Mesenchymal stem cell (in vitro differentiated cells and primary cell): Measurements from ENCODE around the gene METTL2B.

Source experiments
- DNase-seq: peaks from one replicate; pipeline ENCODE4 v3.0.0-alpha.2; 2013
- H2AFZ ChIP-seq: one replicate; pipeline ENCODE4 v1.6.1; 2013; ENCODE audit warnings: low read depth, mild to moderate bottlenecking, control low read depth, inconsistent platforms, low read length, moderate library complexity
- H2AK5ac ChIP-seq: 2 replicates; pipeline ENCODE4 v1.6.1; 2013; ENCODE audit warnings: low read length, moderate library complexity, mild to moderate bottlenecking, inconsistent platforms; ENCODE audit not compliant: severe bottlenecking
- H2BK120ac ChIP-seq: one replicate; pipeline ENCODE4 v1.6.1; 2013; ENCODE audit warnings: low read depth, mild to moderate bottlenecking, inconsistent platforms, low read length, moderate library complexity
- H2BK12ac ChIP-seq, 2 experiments: one replicate each; pipeline ENCODE4 v1.6.1; 2013; ENCODE audit warnings: inconsistent platforms in 2 of 2, low read length in 2 of 2, mild to moderate bottlenecking in 2 of 2, moderate library complexity in 2 of 2, control low read depth in 1 of 2
- H2BK15ac ChIP-seq: one replicate; pipeline ENCODE4 v1.6.1; 2013; ENCODE audit warnings: mild to moderate bottlenecking, low read depth, inconsistent platforms; ENCODE audit not compliant: poor library complexity, severe bottlenecking
- H2BK5ac ChIP-seq: 2 replicates; pipeline ENCODE4 v1.6.1; 2013; ENCODE audit warnings: low read depth, mild to moderate bottlenecking, low read length, control low read depth, inconsistent platforms; ENCODE audit not compliant: poor library complexity, severe bottlenecking
- H3K14ac ChIP-seq, 2 experiments: one replicate each; pipeline ENCODE4 v1.6.1; 2013; ENCODE audit warnings: inconsistent platforms in 2 of 2, low read length in 2 of 2, control low read depth in 1 of 2, mild to moderate bottlenecking in 1 of 2, moderate library complexity in 1 of 2
- H3K18ac ChIP-seq, 2 experiments: one replicate each; pipeline ENCODE4 v1.6.1; 2013; ENCODE audit warnings: inconsistent platforms in 2 of 2, low read length in 2 of 2, control low read depth in 1 of 2, low read depth in 1 of 2, mild to moderate bottlenecking in 1 of 2
- H3K23ac ChIP-seq, 2 experiments: one replicate each; pipeline ENCODE4 v1.6.1; 2013; ENCODE audit warnings: inconsistent platforms in 2 of 2, low read length in 2 of 2, mild to moderate bottlenecking in 2 of 2, moderate library complexity in 2 of 2, control low read depth in 1 of 2
- H3K27ac ChIP-seq: 2 replicates; pipeline ENCODE4 v1.5.1; 2013; ENCODE audit warnings: mild to moderate bottlenecking, moderate library complexity, low read length, control low read depth, inconsistent platforms; ENCODE audit not compliant: poor library complexity, severe bottlenecking
- H3K27me3 ChIP-seq, 2 experiments: 2 replicates each; pipeline versions ENCODE4 v1.6.1 to v1.7.0; 2013; ENCODE audit warnings: low read length in 2 of 2, mild to moderate bottlenecking in 2 of 2, moderate library complexity in 2 of 2, control low read depth in 1 of 2, inconsistent platforms in 1 of 2; ENCODE audit not compliant: control insufficient read depth in 1 of 2, insufficient read depth in 1 of 2
- H3K36me3 ChIP-seq, 2 experiments: 2 replicates each; pipeline versions ENCODE4 v1.6.1 to v1.7.0; 2013; ENCODE audit warnings: low read length in 2 of 2, control low read depth in 1 of 2, inconsistent platforms in 1 of 2, low read depth in 1 of 2, mild to moderate bottlenecking in 1 of 2; ENCODE audit not compliant: insufficient read depth in 2 of 2, control insufficient read depth in 1 of 2
- H3K4ac ChIP-seq, 2 experiments: one replicate each; pipeline ENCODE4 v1.6.1; 2013; ENCODE audit warnings: inconsistent platforms in 2 of 2, low read length in 2 of 2, mild to moderate bottlenecking in 2 of 2, moderate library complexity in 2 of 2, control low read depth in 1 of 2, low read depth in 1 of 2
- H3K4me1 ChIP-seq: 2 replicates; pipeline ENCODE4 v1.6.1; 2013; ENCODE audit warnings: low read depth, low read length, control low read depth; ENCODE audit not compliant: control insufficient read depth, insufficient read depth
- H3K4me2 ChIP-seq: 2 replicates; pipeline ENCODE4 v1.6.1; 2013; ENCODE audit warnings: low read length, mild to moderate bottlenecking, inconsistent platforms; ENCODE audit not compliant: poor library complexity, severe bottlenecking
- H3K4me3 ChIP-seq, 2 experiments: 2 replicates each; pipeline versions ENCODE4 v1.5.1 to v1.7.0; 2013; ENCODE audit warnings: low read length in 2 of 2, mild to moderate bottlenecking in 2 of 2, control low read depth in 1 of 2, low read depth in 1 of 2; ENCODE audit not compliant: insufficient read depth in 1 of 2
- H3K79me1 ChIP-seq: replicated peaks from 2 replicates; pipeline ENCODE4 v1.6.1; 2013; ENCODE audit warnings: mild to moderate bottlenecking, control low read depth, low read length, inconsistent platforms; ENCODE audit not compliant: poor library complexity, severe bottlenecking
- H3K9ac ChIP-seq: 2 replicates; pipeline ENCODE4 v1.7.0; 2013; ENCODE audit warnings: mild to moderate bottlenecking, low read length, moderate library complexity
- H3K9me3 ChIP-seq: 2 replicates; pipeline ENCODE4 v1.7.0; 2013; ENCODE audit warnings: mild to moderate bottlenecking, low read length; ENCODE audit not compliant: control insufficient read depth
- H4K8ac ChIP-seq: one replicate; pipeline ENCODE4 v1.6.1; 2013; ENCODE audit warnings: inconsistent platforms, mild to moderate bottlenecking, low read length, moderate library complexity
- H4K91ac ChIP-seq: one replicate; pipeline ENCODE4 v1.6.1; 2013; ENCODE audit warnings: mild to moderate bottlenecking, low read length, inconsistent platforms
- WGBS: methylation state at CpG from one replicate; pipeline ENCODE4 v1.1.7; 2013; ENCODE audit warnings: mixed read lengths; 5-methylcytosine and 5-hydroxymethylcytosine counted together

Gene METTL2B

GRCh38 chr7:128437426-128438332 is 38.9 kb upstream of the METTL2B start:
- 95% methylated on average over 7 of the region's 8 CpGs for WGBS
- Histone ChIP-seq H3K4me2 (no peak overlapping the region), H3K4me3 (no peak overlapping the region), H3K9ac (no peak overlapping the region), H2BK15ac (no peak overlapping the region), H3K79me1 (no peaks in the 10 kb centered on the region), H3K23ac (no peak overlapping the region), H3K27me3 (no peaks in the 10 kb centered on the region), H2AFZ (no peak overlapping the region), H3K4me1 (no peaks in the 10 kb centered on the region), H2BK12ac (no peak overlapping the region), H4K91ac (no peak overlapping the region), H2BK120ac (no peak overlapping the region), H3K36me3 (no peaks in the 10 kb centered on the region), H2AK5ac (no peak overlapping the region), H3K18ac (no peak overlapping the region), H3K9me3 (no peaks in the 10 kb centered on the region), H3K27ac (no peak overlapping the region), H4K8ac (no peak overlapping the region), H3K4ac (no peak overlapping the region), H2BK5ac (no peak overlapping the region), H3K14ac (no peak overlapping the region)
- DNase-seq = no peak

GRCh38 chr7:128442356-128442755 is 34.2 kb upstream of the METTL2B start:
- Histone ChIP-seq H2BK12ac (no peak overlapping the region), H4K91ac (no peak overlapping the region), H3K14ac (no peak overlapping the region), H3K4me2 (no peak overlapping the region), H3K4ac (no peak overlapping the region), H2BK5ac (no peak overlapping the region), H2BK15ac (no peak overlapping the region), H2AFZ (no peak overlapping the region), H3K79me1 (no peaks in the 10 kb centered on the region), H3K27me3 (no peaks in the 10 kb centered on the region), H2BK120ac (no peak overlapping the region), H3K9ac (no peak overlapping the region), H3K4me3 (no peak overlapping the region), H4K8ac (no peak overlapping the region), H3K9me3 (no peaks in the 10 kb centered on the region), H3K18ac (no peak overlapping the region), H3K27ac (no peak overlapping the region), H2AK5ac (no peak overlapping the region), H3K4me1 (no peaks in the 10 kb centered on the region), H3K36me3 (no peaks in the 10 kb centered on the region), H3K23ac (no peak overlapping the region)
- no peak for DNase-seq
- WGBS = 100% methylated on average over 2 of the region's 3 CpGs

- WGBS = 89% methylated on average over 7 of the region's 7 CpGs
- Histone ChIP-seq H2BK120ac (no peak overlapping the region), H3K9me3 (no peaks in the 10 kb centered on the region), H2AK5ac (no peak overlapping the region), H3K27ac (no peak overlapping the region), H3K4ac (no peak overlapping the region), H3K4me2 (no peak overlapping the region), H2BK12ac (no peak overlapping the region), H3K9ac (no peak overlapping the region), H3K27me3 (no peaks in the 10 kb centered on the region), H3K14ac (no peak overlapping the region), H2BK15ac (no peak overlapping the region), H2BK5ac (no peak overlapping the region), H3K4me3 (no peak overlapping the region), H3K36me3 (no peaks in the 10 kb centered on the region), H3K18ac (no peak overlapping the region), H2AFZ (no peak overlapping the region), H4K91ac (no peak overlapping the region), H3K4me1 (no peaks in the 10 kb centered on the region), H4K8ac (no peak overlapping the region), H3K79me1 (no peaks in the 10 kb centered on the region), H3K23ac (no peak overlapping the region)
- DNase-seq = no peak
Measured at GRCh38 chr7:128443831-128444600, 32.5 kb upstream of the METTL2B start.

GRCh38 chr7:128446306-128446705 is 30.2 kb upstream of the METTL2B start:
- H2BK120ac ChIP-seq = no peak overlapping the region
- WGBS = 89% methylated on average over 4 of the region's 5 CpGs
- H3K27me3 ChIP-seq = no peaks in the 10 kb centered on the region
- no peak overlapping the region for H3K27ac ChIP-seq
- DNase-seq = no peak
- no peak overlapping the region for H2BK5ac ChIP-seq
- no peak overlapping the region for H3K4me2 ChIP-seq
- H4K91ac ChIP-seq = no peak overlapping the region
- H3K36me3 ChIP-seq = no peaks in the 10 kb centered on the region
- no peak overlapping the region for H3K4me3 ChIP-seq
- H3K9me3 ChIP-seq = no peaks in the 10 kb centered on the region
- no peak overlapping the region for H3K9ac ChIP-seq
- no peak overlapping the region for H3K14ac ChIP-seq
- H3K23ac ChIP-seq = no peak overlapping the region
- H3K4ac ChIP-seq = no peak overlapping the region
- no peaks in the 10 kb centered on the region for H3K4me1 ChIP-seq
- H3K18ac ChIP-seq = no peak overlapping the region
- H3K79me1 ChIP-seq = no peaks in the 10 kb centered on the region
- no peak overlapping the region for H2BK15ac ChIP-seq
- H2AK5ac ChIP-seq = no peak overlapping the region
- no peak overlapping the region for H2BK12ac ChIP-seq
- no peak overlapping the region for H2AFZ ChIP-seq
- H4K8ac ChIP-seq = no peak overlapping the region
